GM19043 (cell line): ENCODE results near the gene ISCU.

Experiments
- ATAC-seq: cut with Tn5 transposase; IDR thresholded peaks from one replicate; pipeline ENCODE4 v1.9.1; 2021; ENCODE audit warnings: low read depth; ENCODE audit not compliant: unreplicated experiment

The ISCU gene

GRCh38 chr12:108602209-108602705 lies 39.9 kb downstream of the ISCU start:
- no peak for ATAC-seq

GRCh38 chr12:108602976-108603704 lies 40.7 kb downstream of the ISCU start:
- no peak for ATAC-seq

GRCh38 chr12:108603743-108604142 lies 41.3 kb downstream of the ISCU start:
- no peak for ATAC-seq

GRCh38 chr12:108604208-108604941 lies 42.0 kb downstream of the ISCU start:
- ATAC-seq, result no peak

GRCh38 chr12:108605000-108605689 lies 42.7 kb downstream of the ISCU start:
- no peak for ATAC-seq

GRCh38 chr12:108605690-108606406 lies 43.5 kb downstream of the ISCU start:
- ATAC-seq, result no peak

GRCh38 chr12:108606492-108606891 lies 44.1 kb downstream of the ISCU start:
- no peak for ATAC-seq

GRCh38 chr12:108607981-108608600 lies 45.7 kb downstream of the ISCU start:
- no peak for ATAC-seq

- no peak for ATAC-seq
These were observed 46.2 kb downstream of the ISCU start for GRCh38 chr12:108608616-108609015.

GRCh38 chr12:108609537-108610335 lies 47.3 kb downstream of the ISCU start:
- no peak for ATAC-seq

- no peak for ATAC-seq
These were observed 48.0 kb downstream of the ISCU start for GRCh38 chr12:108610336-108610815.

- no peak for ATAC-seq
These were observed 48.6 kb downstream of the ISCU start for GRCh38 chr12:108610856-108611605.

GRCh38 chr12:108611884-108612415 lies 49.6 kb downstream of the ISCU start:
- no peak for ATAC-seq

- ATAC-seq, result no peak
These were observed 50.4 kb downstream of the ISCU start for GRCh38 chr12:108612788-108613282.

- ATAC-seq, result no peak
These were observed 51.2 kb downstream of the ISCU start for GRCh38 chr12:108613548-108613947.

- ATAC-seq, result no peak
These were observed 51.6 kb downstream of the ISCU start for GRCh38 chr12:108614041-108614440.

GRCh38 chr12:108614639-108615038 lies 52.2 kb downstream of the ISCU start:
- no peak for ATAC-seq

- no peak for ATAC-seq
These were observed 53.5 kb downstream of the ISCU start for GRCh38 chr12:108615918-108616317.
